Measurements from ENCODE around the gene ENPP7.
"Not testable (repeated sequence)": the region's sequence is repeated elsewhere in the genome, so short reads cannot be mapped to it uniquely, and the experiment has no call there.

ENPP7 gene

GRCh38 chr17:79749958-79750357 lies 19.2 kb downstream of the ENPP7 start:
- no peak for DNase-seq (ENCODE audit: low read depth)

GRCh38 chr17:79750650-79751545 lies 20.2 kb downstream of the ENPP7 start:
- no peak overlapping the region for H3K4me3 ChIP-seq (ENCODE audit: low read depth, low read length)
- no peak for TF ChIP-seq CTCF (IDR thresholded peaks at IDR 0.05; ENCODE audit: low read depth, low read length, missing control alignments)
- no peak for DNase-seq (ENCODE audit: low read depth)

More at GRCh38 chr17:79749958-79750357, 19.2 kb downstream of the ENPP7 start:
- TF ChIP-seq CTCF (IDR thresholded peaks at IDR 0.05; ENCODE audit: low read depth, low read length, missing control alignments) = no peak
- no peak overlapping the region for H3K4me3 ChIP-seq (ENCODE audit: low read depth, low read length)

GRCh38 chr17:79752175-79752574 lies 21.4 kb downstream of the ENPP7 start:
- TF ChIP-seq CTCF (IDR thresholded peaks at IDR 0.05; ENCODE audit: low read depth, low read length, missing control alignments) = no peak
- no peak overlapping the region for H3K4me3 ChIP-seq (ENCODE audit: low read depth, low read length)
- no peak for DNase-seq (ENCODE audit: low read depth)

- no peak for DNase-seq (ENCODE audit: low read depth)
- H3K4me3 ChIP-seq (ENCODE audit: low read depth, low read length) = no peak overlapping the region
- TF ChIP-seq CTCF (IDR thresholded peaks at IDR 0.05; ENCODE audit: low read depth, low read length, missing control alignments) = no peak
Measured at GRCh38 chr17:79754370-79754769, 23.6 kb downstream of the ENPP7 start.

GRCh38 chr17:79754903-79755302 lies 24.2 kb downstream of the ENPP7 start:
- H3K4me3 ChIP-seq (ENCODE audit: low read depth, low read length); DNase-seq (ENCODE audit: low read depth): not testable (repeated sequence)

- no peak overlapping the region for H3K4me3 ChIP-seq (ENCODE audit: low read depth, low read length)
- no peak for DNase-seq (ENCODE audit: low read depth)
- TF ChIP-seq CTCF (IDR thresholded peaks at IDR 0.05; ENCODE audit: low read depth, low read length, missing control alignments) = no peak
Measured at GRCh38 chr17:79755591-79755990, 24.8 kb downstream of the ENPP7 start.

GRCh38 chr17:79757140-79757745 lies 26.5 kb downstream of the ENPP7 start:
- no peak overlapping the region for H3K4me3 ChIP-seq (ENCODE audit: low read depth, low read length)
- no peak for DNase-seq (ENCODE audit: low read depth)
- TF ChIP-seq CTCF (IDR thresholded peaks at IDR 0.05; ENCODE audit: low read depth, low read length, missing control alignments) = no peak
